HL-60 (cell line): ENCODE measurements around the gene ACAD11.

Experiments used
- CTCF ChIP-seq: IDR thresholded peaks from one replicate; pipeline ENCODE4 v1.5.1; 2011; ENCODE audit warnings: low read length, control low read depth, inconsistent platforms; ENCODE audit not compliant: insufficient read depth
- GABPA ChIP-seq: IDR thresholded peaks from 2 replicates; pipeline ENCODE4 v1.6.1; 2012; ENCODE audit warnings: low read depth
- POLR2AphosphoS5 ChIP-seq: IDR thresholded peaks from 2 replicates; pipeline ENCODE4 v1.6.1; 2012; ENCODE audit warnings: low read depth
- SPI1 ChIP-seq: IDR thresholded peaks from 2 replicates; pipeline ENCODE4 v1.6.1; 2012; ENCODE audit warnings: low read depth, mild to moderate bottlenecking, borderline replicate concordance

DNA sequence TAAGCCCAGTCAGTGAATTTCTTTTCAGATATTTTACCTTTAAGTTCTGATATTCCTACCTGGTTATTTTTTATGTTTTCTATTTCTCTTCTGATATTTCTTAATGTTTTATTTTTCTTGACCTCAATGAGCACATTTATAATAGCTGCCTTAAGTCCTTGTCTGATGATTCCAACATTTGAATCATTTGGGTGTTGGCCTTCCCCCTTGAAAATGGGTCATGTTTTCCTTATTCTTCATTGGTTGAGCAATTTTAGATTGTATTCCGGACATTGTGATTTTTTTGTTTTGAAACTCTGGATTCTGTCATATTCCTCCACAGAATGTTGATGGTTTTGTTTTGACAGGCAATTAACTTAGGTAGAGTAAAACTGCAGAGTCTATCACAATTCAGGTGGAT, 72.2 kb downstream of the ACAD11 start:
- TF ChIP-seq CTCF, result no peak
- TF ChIP-seq GABPA, result no peak
- no peak for TF ChIP-seq SPI1
- TF ChIP-seq POLR2AphosphoS5, result no peak
